ENCODE data around the gene SLC38A11.

Gene SLC38A11

DNA sequence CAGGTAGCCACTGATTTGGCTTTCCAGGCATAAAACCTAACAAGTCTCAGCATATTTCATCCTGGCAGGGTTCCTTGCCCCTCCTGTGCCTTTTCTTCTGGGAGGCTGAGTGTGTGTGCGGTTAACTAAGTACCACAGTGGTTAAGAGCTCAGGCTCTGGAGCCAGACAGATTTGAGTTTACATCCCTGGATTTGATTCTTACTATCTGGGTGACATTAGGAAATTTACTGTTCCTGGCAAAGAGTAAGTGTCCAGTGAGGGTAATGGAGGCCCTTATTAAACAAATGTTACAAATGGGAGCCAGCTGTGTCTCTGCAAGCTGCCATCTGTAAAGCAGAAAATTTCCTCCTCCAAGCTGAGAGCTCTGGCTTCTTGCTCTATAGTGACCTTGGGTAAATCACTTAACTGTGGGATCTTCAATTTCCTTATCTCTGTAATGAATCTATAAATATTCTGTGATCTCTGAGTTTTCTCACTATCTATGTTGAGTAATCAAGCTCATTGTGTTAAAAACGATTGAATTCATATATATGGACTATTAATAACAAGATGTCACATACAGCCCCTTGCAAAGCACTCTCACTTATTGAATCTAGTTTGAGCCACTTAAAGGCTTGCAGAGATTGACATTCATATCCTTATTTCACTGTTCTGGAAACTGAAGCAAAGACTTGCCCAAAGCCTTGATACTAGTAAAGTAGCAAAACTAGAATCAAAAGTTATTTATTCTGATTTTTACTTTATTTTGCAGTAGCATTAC lies 107.2 kb downstream of the SLC38A11 start:
- Histone ChIP-seq H3K27ac (peak overlapping the region; percentile 69), H3K36me3 (no peaks in the 10 kb centered on the region), H3K9me3 (ENCODE audit: severe bottlenecking) (no peaks in the 10 kb centered on the region), H3K4me3 (ENCODE audit: low read depth, low read length) (no peak overlapping the region), H3K27me3 (ENCODE audit: insufficient read depth, low read depth, severe bottlenecking) (no peaks in the 10 kb centered on the region)
- peak; percentile 73 for DNase-seq
- TF ChIP-seq, protein P1, sequence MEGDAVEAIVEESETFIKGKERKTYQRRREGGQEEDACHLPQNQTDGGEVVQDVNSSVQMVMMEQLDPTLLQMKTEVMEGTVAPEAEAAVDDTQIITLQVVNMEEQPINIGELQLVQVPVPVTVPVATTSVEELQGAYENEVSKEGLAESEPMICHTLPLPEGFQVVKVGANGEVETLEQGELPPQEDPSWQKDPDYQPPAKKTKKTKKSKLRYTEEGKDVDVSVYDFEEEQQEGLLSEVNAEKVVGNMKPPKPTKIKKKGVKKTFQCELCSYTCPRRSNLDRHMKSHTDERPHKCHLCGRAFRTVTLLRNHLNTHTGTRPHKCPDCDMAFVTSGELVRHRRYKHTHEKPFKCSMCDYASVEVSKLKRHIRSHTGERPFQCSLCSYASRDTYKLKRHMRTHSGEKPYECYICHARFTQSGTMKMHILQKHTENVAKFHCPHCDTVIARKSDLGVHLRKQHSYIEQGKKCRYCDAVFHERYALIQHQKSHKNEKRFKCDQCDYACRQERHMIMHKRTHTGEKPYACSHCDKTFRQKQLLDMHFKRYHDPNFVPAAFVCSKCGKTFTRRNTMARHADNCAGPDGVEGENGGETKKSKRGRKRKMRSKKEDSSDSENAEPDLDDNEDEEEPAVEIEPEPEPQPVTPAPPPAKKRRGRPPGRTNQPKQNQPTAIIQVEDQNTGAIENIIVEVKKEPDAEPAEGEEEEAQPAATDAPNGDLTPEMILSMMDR (IDR thresholded peaks at IDR 0.05; ENCODE audit: low read depth, low read length) = no peak

DNA sequence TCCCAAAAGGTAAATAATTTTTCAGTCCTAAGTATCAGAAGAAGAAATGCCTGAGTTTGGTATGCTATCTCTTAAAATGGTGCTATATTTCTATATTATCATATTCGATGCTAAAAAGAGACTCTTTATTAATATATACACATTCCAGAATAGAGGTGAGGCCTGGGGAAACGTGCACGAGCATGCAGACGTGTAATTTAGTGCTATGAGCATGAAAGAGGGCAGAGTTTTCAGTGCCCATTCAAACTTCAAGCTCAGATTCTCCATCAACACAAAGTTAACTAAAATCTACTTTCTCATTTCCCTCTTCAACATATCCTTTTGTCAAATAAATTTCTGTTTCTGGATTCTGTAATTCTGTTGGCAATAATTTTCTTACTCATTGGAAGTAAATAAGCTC lies 108.0 kb downstream of the SLC38A11 start:
- no peaks in the 10 kb centered on the region for H3K36me3 ChIP-seq
- TF ChIP-seq, protein P1 (IDR thresholded peaks at IDR 0.05; ENCODE audit: low read depth, low read length) = no peak
- H3K4me3 ChIP-seq (ENCODE audit: low read depth, low read length) = no peak overlapping the region; the same call in 1 of the 2 replicates
- H3K27ac ChIP-seq = peak overlapping the region; percentile 69
- no peaks in the 10 kb centered on the region for H3K9me3 ChIP-seq (ENCODE audit: severe bottlenecking)
- no peak for DNase-seq
- H3K27me3 ChIP-seq (ENCODE audit: insufficient read depth, low read depth, severe bottlenecking) = no peaks in the 10 kb centered on the region

DNA sequence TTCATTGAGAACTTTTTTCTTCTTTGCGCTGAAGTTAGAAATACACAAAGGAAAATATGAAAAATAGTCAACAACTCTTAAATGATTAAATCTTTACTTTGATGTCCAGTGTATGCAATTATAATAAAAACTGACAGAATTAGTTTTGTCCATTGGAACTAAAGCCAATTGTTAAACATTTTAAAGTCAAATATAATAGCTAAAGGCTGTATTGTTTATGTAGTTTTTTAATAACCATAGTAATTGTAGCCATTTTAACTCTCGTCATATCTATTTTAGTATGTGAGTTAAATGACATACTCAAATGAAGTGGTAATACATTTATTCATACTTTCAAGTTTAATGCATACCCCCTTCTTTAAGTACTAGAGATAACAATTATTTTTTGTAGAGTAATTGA lies 109.0 kb downstream of the SLC38A11 start:
- Histone ChIP-seq H3K9me3 (ENCODE audit: severe bottlenecking) (no peaks in the 10 kb centered on the region), H3K27ac (no peak overlapping the region; the same call in 1 of the 2 replicates), H3K4me3 (ENCODE audit: low read depth, low read length) (no peak overlapping the region), H3K27me3 (ENCODE audit: insufficient read depth, low read depth, severe bottlenecking) (no peaks in the 10 kb centered on the region), H3K36me3 (peaks cover 4% of the 10 kb centered on the region; the same call in 1 of the 2 replicates)
- DNase-seq = no peak
- TF ChIP-seq, protein P1 (IDR thresholded peaks at IDR 0.05; ENCODE audit: low read depth, low read length) = no peak

All from WERI-Rb-1 (cell line).